Sigmoid colon (tissue), 4 donors: ENCODE measurements around the gene VIPR2.

Source experiments
- EP300 ChIP-seq, 4 donors: sonication (generic); formaldehyde crosslinking; IDR thresholded peaks; one replicate each; pipeline ENCODE4 v1.6.1; 2017; ENCODE audit warnings: antibody characterized with exemption in 4 of 4
- POLR2AphosphoS5 ChIP-seq, 4 donors: sonication (generic); formaldehyde crosslinking; IDR thresholded peaks; one replicate each; pipeline ENCODE4 v1.6.1; 2017; ENCODE audit warnings: antibody characterized with exemption in 4 of 4
- TF ChIP-seq, protein P1 (sequence below), 4 experiments: fragments of 450-650 bp in 3 of 4; fragments of 200-600 bp in 1 of 4; IDR thresholded peaks; one replicate each; pipeline ENCODE4 v1.5.1; 2016 to 2019; ENCODE audit warnings: antibody characterized with exemption in 4 of 4, mild to moderate bottlenecking in 3 of 4, moderate library complexity in 2 of 4

- TF ChIP-seq EP300 (IDR thresholded peaks at IDR 0.05) = no peak
- TF ChIP-seq, protein P1, sequence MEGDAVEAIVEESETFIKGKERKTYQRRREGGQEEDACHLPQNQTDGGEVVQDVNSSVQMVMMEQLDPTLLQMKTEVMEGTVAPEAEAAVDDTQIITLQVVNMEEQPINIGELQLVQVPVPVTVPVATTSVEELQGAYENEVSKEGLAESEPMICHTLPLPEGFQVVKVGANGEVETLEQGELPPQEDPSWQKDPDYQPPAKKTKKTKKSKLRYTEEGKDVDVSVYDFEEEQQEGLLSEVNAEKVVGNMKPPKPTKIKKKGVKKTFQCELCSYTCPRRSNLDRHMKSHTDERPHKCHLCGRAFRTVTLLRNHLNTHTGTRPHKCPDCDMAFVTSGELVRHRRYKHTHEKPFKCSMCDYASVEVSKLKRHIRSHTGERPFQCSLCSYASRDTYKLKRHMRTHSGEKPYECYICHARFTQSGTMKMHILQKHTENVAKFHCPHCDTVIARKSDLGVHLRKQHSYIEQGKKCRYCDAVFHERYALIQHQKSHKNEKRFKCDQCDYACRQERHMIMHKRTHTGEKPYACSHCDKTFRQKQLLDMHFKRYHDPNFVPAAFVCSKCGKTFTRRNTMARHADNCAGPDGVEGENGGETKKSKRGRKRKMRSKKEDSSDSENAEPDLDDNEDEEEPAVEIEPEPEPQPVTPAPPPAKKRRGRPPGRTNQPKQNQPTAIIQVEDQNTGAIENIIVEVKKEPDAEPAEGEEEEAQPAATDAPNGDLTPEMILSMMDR (IDR thresholded peaks at IDR 0.05) = no peak
- TF ChIP-seq POLR2AphosphoS5 (IDR thresholded peaks at IDR 0.05) = no peak
Measured at GRCh38 chr7:159013181-159013690, 131.4 kb downstream of the VIPR2 start.
